22Rv1 (cell line): ENCODE data around the gene GSDMA.

Experiments
- ZFX ChIP-seq: fragments of 450-650 bp; IDR thresholded peaks from 2 replicates; pipeline ENCODE4 v1.6.1; 2017; ENCODE audit warnings: antibody characterized with exemption, borderline replicate concordance
- TF ChIP-seq, protein P1 (sequence below): fragments of 450-650 bp; IDR thresholded peaks from 2 replicates; pipeline ENCODE4 v1.5.1; 2017; ENCODE audit warnings: mild to moderate bottlenecking

DNA sequence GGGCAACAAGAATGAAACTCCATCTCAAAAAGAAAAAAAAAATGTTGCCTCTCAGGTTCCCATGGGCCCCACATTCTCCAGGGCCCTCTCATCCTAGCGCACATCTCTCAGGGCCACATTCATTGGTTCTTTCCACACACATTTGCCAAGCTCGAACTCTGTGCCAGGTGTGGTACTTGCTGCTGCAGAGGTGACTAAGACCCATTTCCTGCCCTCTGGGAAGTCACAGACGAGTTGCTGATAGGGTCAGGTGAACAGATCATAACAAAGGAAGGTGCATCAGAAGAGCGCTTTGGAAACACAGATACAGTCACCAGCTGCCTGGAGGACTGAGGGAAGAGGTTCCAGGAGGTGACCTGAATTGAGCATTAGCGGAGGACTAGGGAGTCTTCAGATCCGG lies 1.0 kb downstream of the GSDMA start:
- TF ChIP-seq, protein P1, sequence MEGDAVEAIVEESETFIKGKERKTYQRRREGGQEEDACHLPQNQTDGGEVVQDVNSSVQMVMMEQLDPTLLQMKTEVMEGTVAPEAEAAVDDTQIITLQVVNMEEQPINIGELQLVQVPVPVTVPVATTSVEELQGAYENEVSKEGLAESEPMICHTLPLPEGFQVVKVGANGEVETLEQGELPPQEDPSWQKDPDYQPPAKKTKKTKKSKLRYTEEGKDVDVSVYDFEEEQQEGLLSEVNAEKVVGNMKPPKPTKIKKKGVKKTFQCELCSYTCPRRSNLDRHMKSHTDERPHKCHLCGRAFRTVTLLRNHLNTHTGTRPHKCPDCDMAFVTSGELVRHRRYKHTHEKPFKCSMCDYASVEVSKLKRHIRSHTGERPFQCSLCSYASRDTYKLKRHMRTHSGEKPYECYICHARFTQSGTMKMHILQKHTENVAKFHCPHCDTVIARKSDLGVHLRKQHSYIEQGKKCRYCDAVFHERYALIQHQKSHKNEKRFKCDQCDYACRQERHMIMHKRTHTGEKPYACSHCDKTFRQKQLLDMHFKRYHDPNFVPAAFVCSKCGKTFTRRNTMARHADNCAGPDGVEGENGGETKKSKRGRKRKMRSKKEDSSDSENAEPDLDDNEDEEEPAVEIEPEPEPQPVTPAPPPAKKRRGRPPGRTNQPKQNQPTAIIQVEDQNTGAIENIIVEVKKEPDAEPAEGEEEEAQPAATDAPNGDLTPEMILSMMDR = no peak
- TF ChIP-seq ZFX = no peak
